WTC11 (cell line): ENCODE measurements around the gene SMC2.

ENCODE experiments used
- IRF2 ChIP-seq: sonication (generic); formaldehyde crosslinking; IDR thresholded peaks from 2 replicates; pipeline ENCODE4 v1.8.0; 2022; ENCODE audit warnings: low read depth, missing genetic modification reagents, borderline replicate concordance
- JUN ChIP-seq: sonication (generic); formaldehyde crosslinking; IDR thresholded peaks from 2 replicates; pipeline ENCODE4 v1.8.0; 2023; ENCODE audit warnings: mild to moderate bottlenecking, missing genetic modification reagents
- MYBL2 ChIP-seq: sonication (generic); formaldehyde crosslinking; IDR thresholded peaks from 2 replicates; pipeline ENCODE4 v1.8.1; 2023; ENCODE audit warnings: mild to moderate bottlenecking, moderate library complexity, missing genetic modification reagents
- NR3C1 ChIP-seq: sonication (generic); formaldehyde crosslinking; conservative IDR thresholded peaks from 2 replicates; pipeline ENCODE4 v1.8.1; 2023; ENCODE audit warnings: low read depth, mild to moderate bottlenecking, missing genetic modification reagents
- TF ChIP-seq, protein P1 (sequence below): fragments of 200-600 bp; IDR thresholded peaks from 2 replicates; pipeline ENCODE4 v1.8.0; 2022; ENCODE audit warnings: antibody characterized with exemption
- TF ChIP-seq, protein P2 (sequence below): sonication (generic); formaldehyde crosslinking; IDR thresholded peaks from 2 replicates; pipeline ENCODE4 v1.8.1; 2023; ENCODE audit warnings: mild to moderate bottlenecking, missing genetic modification reagents
- TF ChIP-seq, protein P3 (sequence below): fragments of 250-450 bp; sonication (Bioruptor Pico); IDR thresholded peaks from 2 replicates; pipeline ENCODE4 v1.9.0; 2021; ENCODE audit warnings: mild to moderate bottlenecking

DNA sequence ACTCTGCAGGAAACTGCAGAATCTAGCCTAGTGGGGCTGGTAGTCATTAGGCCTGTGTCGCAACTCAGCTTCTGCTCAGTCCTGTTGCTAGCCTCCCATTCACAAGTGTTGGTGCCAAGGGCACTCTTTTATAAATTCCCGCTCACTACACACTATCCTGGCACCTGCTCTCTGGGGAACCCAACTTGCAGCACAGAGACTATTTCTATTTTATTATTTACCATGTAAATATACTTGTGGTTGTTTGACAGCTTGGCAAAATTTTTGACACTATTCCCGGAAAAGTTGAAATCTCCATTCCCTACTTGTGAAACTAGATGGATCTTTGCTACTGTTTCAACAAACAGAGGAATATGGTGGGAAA lies 20.4 kb upstream of the SMC2 start:
- TF ChIP-seq, protein P1, sequence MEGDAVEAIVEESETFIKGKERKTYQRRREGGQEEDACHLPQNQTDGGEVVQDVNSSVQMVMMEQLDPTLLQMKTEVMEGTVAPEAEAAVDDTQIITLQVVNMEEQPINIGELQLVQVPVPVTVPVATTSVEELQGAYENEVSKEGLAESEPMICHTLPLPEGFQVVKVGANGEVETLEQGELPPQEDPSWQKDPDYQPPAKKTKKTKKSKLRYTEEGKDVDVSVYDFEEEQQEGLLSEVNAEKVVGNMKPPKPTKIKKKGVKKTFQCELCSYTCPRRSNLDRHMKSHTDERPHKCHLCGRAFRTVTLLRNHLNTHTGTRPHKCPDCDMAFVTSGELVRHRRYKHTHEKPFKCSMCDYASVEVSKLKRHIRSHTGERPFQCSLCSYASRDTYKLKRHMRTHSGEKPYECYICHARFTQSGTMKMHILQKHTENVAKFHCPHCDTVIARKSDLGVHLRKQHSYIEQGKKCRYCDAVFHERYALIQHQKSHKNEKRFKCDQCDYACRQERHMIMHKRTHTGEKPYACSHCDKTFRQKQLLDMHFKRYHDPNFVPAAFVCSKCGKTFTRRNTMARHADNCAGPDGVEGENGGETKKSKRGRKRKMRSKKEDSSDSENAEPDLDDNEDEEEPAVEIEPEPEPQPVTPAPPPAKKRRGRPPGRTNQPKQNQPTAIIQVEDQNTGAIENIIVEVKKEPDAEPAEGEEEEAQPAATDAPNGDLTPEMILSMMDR, result no peak
- TF ChIP-seq IRF2 (CRISPR knock-in tag), result no peak
- TF ChIP-seq, protein P2, sequence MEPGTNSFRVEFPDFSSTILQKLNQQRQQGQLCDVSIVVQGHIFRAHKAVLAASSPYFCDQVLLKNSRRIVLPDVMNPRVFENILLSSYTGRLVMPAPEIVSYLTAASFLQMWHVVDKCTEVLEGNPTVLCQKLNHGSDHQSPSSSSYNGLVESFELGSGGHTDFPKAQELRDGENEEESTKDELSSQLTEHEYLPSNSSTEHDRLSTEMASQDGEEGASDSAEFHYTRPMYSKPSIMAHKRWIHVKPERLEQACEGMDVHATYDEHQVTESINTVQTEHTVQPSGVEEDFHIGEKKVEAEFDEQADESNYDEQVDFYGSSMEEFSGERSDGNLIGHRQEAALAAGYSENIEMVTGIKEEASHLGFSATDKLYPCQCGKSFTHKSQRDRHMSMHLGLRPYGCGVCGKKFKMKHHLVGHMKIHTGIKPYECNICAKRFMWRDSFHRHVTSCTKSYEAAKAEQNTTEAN (CRISPR knock-in tag), result no peak
- TF ChIP-seq, protein P3, sequence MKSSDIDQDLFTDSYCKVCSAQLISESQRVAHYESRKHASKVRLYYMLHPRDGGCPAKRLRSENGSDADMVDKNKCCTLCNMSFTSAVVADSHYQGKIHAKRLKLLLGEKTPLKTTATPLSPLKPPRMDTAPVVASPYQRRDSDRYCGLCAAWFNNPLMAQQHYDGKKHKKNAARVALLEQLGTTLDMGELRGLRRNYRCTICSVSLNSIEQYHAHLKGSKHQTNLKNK (CRISPR knock-in tag), result no peak
- TF ChIP-seq NR3C1 (CRISPR knock-in tag), result no peak
- TF ChIP-seq JUN (CRISPR knock-in tag), result no peak
- no peak for TF ChIP-seq MYBL2
